MCF 10A (cell line): Measurements from ENCODE around the gene CAGE1. TPM values are rescaled to one million over a fixed set of nuclear protein-coding genes. Genes with fewer than 3 reads are reported as not detected.

ENCODE experiments used
- BruUV-seq: library from RNA; stranded (reverse); fragments of 400-500 nt; replicated peaks from 2 replicates; lab custom pipeline; 2021; lab: Mats Ljungman, UMichigan
- CTCF ChIA-PET: fragments of 300-600 bp; sonication (Branson Sonifier 250); formaldehyde crosslinking; extraction: SDS; loops from one replicate; lab custom pipeline; 2021; ENCODE audit warnings: antibody characterized with exemption, inconsistent platforms; lab: Yijun Ruan, JAX
- POLR2A ChIA-PET: fragments of 300-600, 350-650 bp; sonication (Branson Sonifier 250); formaldehyde crosslinking; extraction: SDS; loops from one replicate; lab custom pipeline; 2020; ENCODE audit warnings: antibody characterized with exemption, inconsistent platforms; lab: Yijun Ruan, JAX
- DNase-seq: peaks from one replicate; pipeline ENCODE4 v3.0.0-alpha.2; 2018; ENCODE audit not compliant: unreplicated experiment
- H3K27ac Mint-ChIP-seq: one replicate; pipeline ENCODE4 v1.8.0; 2022; ENCODE audit warnings: mild to moderate bottlenecking, low read depth, mixed read lengths; ENCODE audit not compliant: unreplicated experiment
- H3K27me3 Mint-ChIP-seq: one replicate; pipeline ENCODE4 v1.8.0; 2022; ENCODE audit warnings: mixed read lengths; ENCODE audit not compliant: insufficient read depth, unreplicated experiment
- H3K36me3 Mint-ChIP-seq: one replicate; pipeline ENCODE4 v1.8.0; 2022; ENCODE audit warnings: mild to moderate bottlenecking, moderate library complexity, mixed read lengths; ENCODE audit not compliant: insufficient read depth, unreplicated experiment
- H3K4me1 Mint-ChIP-seq: one replicate; pipeline ENCODE4 v1.8.0; 2022; ENCODE audit warnings: mixed read lengths; ENCODE audit not compliant: insufficient read depth, unreplicated experiment
- H3K4me3 Mint-ChIP-seq: one replicate; pipeline ENCODE4 v1.8.0; 2022; ENCODE audit warnings: mild to moderate bottlenecking, moderate library complexity, mixed read lengths; ENCODE audit not compliant: unreplicated experiment
- H3K9me3 Mint-ChIP-seq: one replicate; pipeline ENCODE4 v1.8.0; 2022; ENCODE audit warnings: mixed read lengths; ENCODE audit not compliant: unreplicated experiment
- intact Hi-C: fragments of 100-400 bp; cut with micrococcal nuclease; formaldehyde crosslinking; loops from 2 replicates; pipeline ENCODE4 v1.14.1; 2022
- total RNA-seq: library from RNA; stranded (reverse); gene quantifications from 2 replicates; pipeline ENCODE4 v1.2.3, GENCODE V29; 2022
- TF ChIP-seq, protein P1 (sequence below): fragments of 200-600 bp; IDR thresholded peaks from one replicate; pipeline ENCODE4 v1.8.0; 2022; ENCODE audit warnings: antibody characterized with exemption, mild to moderate bottlenecking; ENCODE audit not compliant: unreplicated experiment

The CAGE1 gene
- total RNA-seq, 1 experiment from 2014 or later, result 0.33 TPM

DNA sequence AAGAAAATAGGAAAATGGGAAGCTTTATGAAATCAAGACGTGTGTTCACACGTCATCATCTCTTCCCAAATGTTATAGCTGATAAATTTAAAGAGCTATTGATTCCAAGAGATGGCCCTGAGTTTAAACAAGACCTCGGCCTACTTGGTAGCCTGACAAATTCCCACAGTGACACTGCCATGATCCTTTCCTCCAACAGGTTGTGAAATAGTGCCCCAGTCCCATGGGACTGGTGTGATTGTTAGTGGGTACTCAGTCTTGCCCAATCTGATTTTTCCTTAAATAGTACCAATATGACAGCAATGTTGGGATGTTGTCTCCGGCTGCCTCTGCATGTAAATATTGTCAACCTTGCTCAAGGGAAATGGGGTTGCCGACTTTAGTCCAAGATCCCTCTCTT, 34.5 kb upstream of the CAGE1 start:
- H3K4me1 Mint-ChIP-seq, result no peaks in the 10 kb centered on the region
- H3K9me3 Mint-ChIP-seq, result no peaks in the 10 kb centered on the region
- H3K27me3 Mint-ChIP-seq, result no peaks in the 10 kb centered on the region
- BruUV-seq, result no TSS peak
- H3K4me3 Mint-ChIP-seq, result no peak overlapping the region
- H3K36me3 Mint-ChIP-seq, result peaks cover 5% of the 10 kb centered on the region
- TF ChIP-seq, protein P1, sequence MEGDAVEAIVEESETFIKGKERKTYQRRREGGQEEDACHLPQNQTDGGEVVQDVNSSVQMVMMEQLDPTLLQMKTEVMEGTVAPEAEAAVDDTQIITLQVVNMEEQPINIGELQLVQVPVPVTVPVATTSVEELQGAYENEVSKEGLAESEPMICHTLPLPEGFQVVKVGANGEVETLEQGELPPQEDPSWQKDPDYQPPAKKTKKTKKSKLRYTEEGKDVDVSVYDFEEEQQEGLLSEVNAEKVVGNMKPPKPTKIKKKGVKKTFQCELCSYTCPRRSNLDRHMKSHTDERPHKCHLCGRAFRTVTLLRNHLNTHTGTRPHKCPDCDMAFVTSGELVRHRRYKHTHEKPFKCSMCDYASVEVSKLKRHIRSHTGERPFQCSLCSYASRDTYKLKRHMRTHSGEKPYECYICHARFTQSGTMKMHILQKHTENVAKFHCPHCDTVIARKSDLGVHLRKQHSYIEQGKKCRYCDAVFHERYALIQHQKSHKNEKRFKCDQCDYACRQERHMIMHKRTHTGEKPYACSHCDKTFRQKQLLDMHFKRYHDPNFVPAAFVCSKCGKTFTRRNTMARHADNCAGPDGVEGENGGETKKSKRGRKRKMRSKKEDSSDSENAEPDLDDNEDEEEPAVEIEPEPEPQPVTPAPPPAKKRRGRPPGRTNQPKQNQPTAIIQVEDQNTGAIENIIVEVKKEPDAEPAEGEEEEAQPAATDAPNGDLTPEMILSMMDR, result no peak
- no peak overlapping the region for H3K27ac Mint-ChIP-seq
- intact Hi-C loops, result loop anchor here (2.0 kb wide), 3 partner anchors 57 to 137 kb away; no protein-coding TSS in a partner anchor
- POLR2A ChIA-PET, result interaction anchor here (0.6 to 2.6 kb wide), 6 partner anchors 15 to 133 kb away, joined by 3 to 19 read pairs (median 5); no protein-coding TSS in a partner anchor
- no peak for DNase-seq
- CTCF ChIA-PET, result interaction anchor here (0.6 to 2.3 kb wide), 9 partner anchors 22 to 796 kb away, joined by 3 to 9 read pairs (median 4); no protein-coding TSS in a partner anchor

DNA sequence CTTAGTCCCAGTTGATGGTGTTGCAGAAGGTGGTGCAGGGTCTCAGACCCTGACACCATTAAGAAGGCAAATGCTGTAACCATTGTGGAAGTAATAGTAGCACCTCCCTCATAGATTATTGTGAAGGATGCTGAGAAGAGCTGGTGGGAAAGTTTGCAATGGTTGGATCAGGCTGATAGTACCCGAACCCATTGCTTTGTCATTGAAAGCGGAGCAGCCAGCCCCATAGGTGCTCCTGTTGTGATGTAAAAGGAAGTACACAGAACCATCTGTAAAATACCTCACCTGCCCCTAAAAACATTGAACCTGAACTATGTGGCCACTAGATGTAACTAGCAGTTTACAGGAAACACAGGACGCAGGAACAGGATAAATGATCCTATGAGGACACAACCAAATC, 31.5 kb upstream of the CAGE1 start:
- TF ChIP-seq, protein P1, result no peak
- Mint-ChIP-seq H3K36me3 (peaks cover 20% of the 10 kb centered on the region), H3K27me3 (no peaks in the 10 kb centered on the region), H3K27ac (peak overlapping the region; percentile 39), H3K4me1 (no peaks in the 10 kb centered on the region), H3K4me3 (no peak overlapping the region), H3K9me3 (no peaks in the 10 kb centered on the region)
- ChIA-PET CTCF (interaction anchor here (0.6 to 1.1 kb wide), 2 partner anchors 222 to 574 kb away, joined by 3 read pairs; no protein-coding TSS in a partner anchor), POLR2A (interaction anchor here (0.7 to 2.0 kb wide), 2 partner anchors 120 to 541 kb away, joined by 3 to 5 read pairs; partner anchors contain the start of gene DSP)
- no peak for DNase-seq
- intact Hi-C loops, result no loop called here
- BruUV-seq, result no TSS peak

DNA sequence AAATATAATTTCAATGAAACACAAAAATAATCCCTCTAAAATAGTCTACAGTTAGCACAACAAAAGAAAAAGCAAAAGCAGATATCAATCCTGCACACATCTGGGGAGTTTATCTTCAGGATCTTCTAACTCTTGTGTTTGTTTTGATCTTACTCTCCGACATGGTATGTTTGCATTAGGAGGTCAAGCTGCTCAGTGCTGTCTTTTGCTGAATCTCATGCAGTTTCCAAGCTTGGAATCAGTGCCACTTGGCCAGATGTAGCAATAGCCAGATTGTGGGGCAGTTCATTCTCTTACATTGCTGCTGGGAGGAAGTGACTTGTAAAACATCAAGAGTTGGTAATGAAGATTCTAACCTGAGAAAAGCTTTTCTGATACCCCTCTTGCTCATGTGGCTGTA, 29.5 kb upstream of the CAGE1 start:
- DNase-seq, result no peak
- Mint-ChIP-seq H3K9me3 (no peaks in the 10 kb centered on the region), H3K4me1 (peaks cover 11% of the 10 kb centered on the region), H3K27me3 (no peaks in the 10 kb centered on the region), H3K36me3 (peaks cover 31% of the 10 kb centered on the region), H3K27ac (no peak overlapping the region), H3K4me3 (no peak overlapping the region)
- ChIA-PET CTCF (interaction anchor here (0.6 kb wide), 1 partner anchor 15 kb away, joined by 3 read pairs; no protein-coding TSS in a partner anchor), POLR2A (interaction anchor here (0.6 to 2.2 kb wide), 7 partner anchors 110 to 171 kb away, joined by 3 to 7 read pairs (median 3); partner anchors contain the start of genes DSP and SNRNP48)
- TF ChIP-seq, protein P1, result no peak
- intact Hi-C loops, result no loop called here
- no TSS peak for BruUV-seq

DNA sequence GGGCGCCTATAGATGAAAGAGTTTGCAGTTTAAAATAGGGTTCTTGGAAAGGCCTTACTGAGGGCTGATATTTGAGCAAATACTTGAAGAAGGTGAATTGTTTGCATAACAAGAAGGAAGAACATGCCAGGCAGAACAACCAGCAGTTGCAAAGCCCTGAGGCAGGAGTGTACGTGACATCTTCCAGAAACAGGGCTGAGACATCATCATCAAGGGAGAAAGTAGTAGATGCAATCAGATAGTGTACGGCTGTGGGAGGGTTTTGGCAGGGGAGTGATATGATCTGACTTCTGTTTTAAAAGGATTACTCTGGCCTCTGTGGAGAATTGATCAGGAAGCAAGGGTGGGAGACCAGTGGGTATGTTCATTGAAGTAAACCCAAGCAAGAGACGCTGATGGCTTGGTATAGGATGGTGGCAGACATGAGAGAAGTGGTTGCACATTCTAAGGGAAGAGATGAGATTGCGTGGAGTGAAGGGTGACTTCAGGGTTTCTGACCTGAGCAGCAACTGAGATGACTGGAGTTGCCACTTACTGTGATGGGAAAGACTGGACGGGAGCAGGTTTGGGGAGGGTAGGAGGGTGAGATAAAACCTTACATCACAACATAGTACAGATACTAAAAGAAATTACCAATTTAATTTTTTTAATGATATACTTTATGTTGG, 28.8 kb upstream of the CAGE1 start:
- Mint-ChIP-seq H3K9me3 (no peaks in the 10 kb centered on the region), H3K27me3 (no peaks in the 10 kb centered on the region), H3K27ac (no peak overlapping the region), H3K4me3 (no peak overlapping the region), H3K36me3 (peaks cover 31% of the 10 kb centered on the region), H3K4me1 (peaks cover 12% of the 10 kb centered on the region)
- DNase-seq, result no peak
- ChIA-PET CTCF (interaction anchor here (0.6 kb wide), 1 partner anchor 15 kb away, joined by 3 read pairs; no protein-coding TSS in a partner anchor), POLR2A (interaction anchor here (0.6 to 2.2 kb wide), 5 partner anchors 111 to 143 kb away, joined by 3 to 7 read pairs (median 3); partner anchors contain the start of gene DSP)
- intact Hi-C loops, result no loop called here
- BruUV-seq, result no TSS peak
- TF ChIP-seq, protein P1, result no peak
